ENCODE results near the gene BICRAL.
"Not testable (repeated sequence)": the region's sequence is repeated elsewhere in the genome, so short reads cannot be mapped to it uniquely, and the experiment has no call there.

BICRAL gene

GRCh38 chr6:42805297-42805861, 23.5 kb downstream of the BICRAL start:
- DNase-seq = no peak

- DNase-seq = not testable (repeated sequence)
Measured at GRCh38 chr6:42806359-42806758, 24.5 kb downstream of the BICRAL start.

- no peak for DNase-seq
Measured at GRCh38 chr6:42808492-42809483, 26.9 kb downstream of the BICRAL start.

- no peak for DNase-seq
Measured at GRCh38 chr6:42813074-42813645, 31.3 kb downstream of the BICRAL start.

- DNase-seq = no peak
Measured at GRCh38 chr6:42813906-42814444, 32.1 kb downstream of the BICRAL start.

GRCh38 chr6:42815726-42816125, 33.9 kb downstream of the BICRAL start:
- DNase-seq = not testable (repeated sequence)

GRCh38 chr6:42817907-42818306, 36.1 kb downstream of the BICRAL start:
- DNase-seq = no peak

- no peak for DNase-seq
Measured at GRCh38 chr6:42818416-42818815, 36.6 kb downstream of the BICRAL start.

- no peak for DNase-seq
Measured at GRCh38 chr6:42818878-42819277, 37.0 kb downstream of the BICRAL start.

- DNase-seq = no peak
Measured at GRCh38 chr6:42819803-42820511, 38.1 kb downstream of the BICRAL start.

- DNase-seq = no peak
Measured at GRCh38 chr6:42820512-42821340, 38.9 kb downstream of the BICRAL start.

- no peak for DNase-seq
Measured at GRCh38 chr6:42821341-42821668, 39.5 kb downstream of the BICRAL start.

- no peak for DNase-seq
Measured at GRCh38 chr6:42821846-42822245, 40.0 kb downstream of the BICRAL start.

- no peak for DNase-seq
Measured at GRCh38 chr6:42829561-42830092, 47.8 kb downstream of the BICRAL start.

GRCh38 chr6:42831237-42831636, 49.4 kb downstream of the BICRAL start:
- no peak for DNase-seq

- no peak for DNase-seq
Measured at GRCh38 chr6:42834056-42834455, 52.2 kb downstream of the BICRAL start.

- no peak for DNase-seq
Measured at GRCh38 chr6:42841844-42842584, 60.2 kb downstream of the BICRAL start.

GRCh38 chr6:42845327-42845694, 63.5 kb downstream of the BICRAL start:
- DNase-seq = no peak

- no peak for DNase-seq
Measured at GRCh38 chr6:42846505-42846904, 64.7 kb downstream of the BICRAL start.

GRCh38 chr6:42848700-42849099, 66.8 kb downstream of the BICRAL start:
- DNase-seq = no peak

GRCh38 chr6:42851599-42851998, 69.7 kb downstream of the BICRAL start:
- DNase-seq = no peak
